Common myeloid progenitor, CD34-positive (primary cell): ENCODE data around the gene ITGB2.
A peak's percentile ranks its signal among the peaks of the same experiment; 100 is the strongest.

ENCODE experiments used
- CTCF ChIA-PET: fragments of 350-600 bp; sonication (Branson Sonifier 250); formaldehyde crosslinking; loops from one replicate; lab custom pipeline; 2021; ENCODE audit warnings: antibody characterized with exemption; lab: Charles Lee
- POLR2A ChIA-PET: fragments of 350-600 bp; sonication (Branson Sonifier 250); formaldehyde crosslinking; loops from one replicate; lab custom pipeline; 2021; ENCODE audit warnings: antibody characterized with exemption; lab: Charles Lee
- DNase-seq, 3 donors: peaks; one replicate each; pipeline versions ENCODE4 v3.0.0 to v3.0.0-alpha.2; 2013
- H3K27ac ChIP-seq, 2 experiments: 1 replicate in 1 of 2; 2 replicates in 1 of 2; pipeline ENCODE4 v1.7.0; 2013; ENCODE audit warnings: inconsistent platforms in 2 of 2, low read length in 2 of 2, mild to moderate bottlenecking in 2 of 2, low read depth in 1 of 2, moderate library complexity in 1 of 2; ENCODE audit not compliant: severe bottlenecking in 2 of 2, insufficient read depth in 1 of 2, poor library complexity in 1 of 2
- H3K27me3 ChIP-seq, 5 experiments: replicated peaks in 2 of 5; 1 replicate in 3 of 5; 2 replicates in 2 of 5; pipeline versions ENCODE4 v1.6.1 to v1.7.0; 2013; ENCODE audit warnings: low read length in 4 of 5, mild to moderate bottlenecking in 2 of 5, moderate library complexity in 2 of 5, inconsistent platforms in 1 of 5; ENCODE audit not compliant: insufficient read depth in 5 of 5, control insufficient read depth in 4 of 5
- H3K36me3 ChIP-seq, 4 experiments: 1 replicate in 2 of 4; 2 replicates in 2 of 4; pipeline versions ENCODE4 v1.6.1 to v1.7.0; 2013; ENCODE audit warnings: low read length in 3 of 4, control low read depth in 1 of 4, mild to moderate bottlenecking in 1 of 4; ENCODE audit not compliant: control insufficient read depth in 4 of 4, insufficient read depth in 4 of 4
- H3K4me1 ChIP-seq, 4 experiments: 1 replicate in 3 of 4; 2 replicates in 1 of 4; pipeline versions ENCODE4 v1.6.1 to v1.7.1; 2013; ENCODE audit warnings: low read length in 3 of 4, mild to moderate bottlenecking in 3 of 4, control low read depth in 1 of 4, inconsistent platforms in 1 of 4, moderate library complexity in 1 of 4; ENCODE audit not compliant: control insufficient read depth in 4 of 4, insufficient read depth in 4 of 4; ENCODE audit errors: control extremely low read depth in 1 of 4
- H3K4me3 ChIP-seq, 7 experiments: 1 replicate in 4 of 7; 2 replicates in 3 of 7; pipeline versions ENCODE4 v1.5.1 to v1.7.0; 2013; ENCODE audit warnings: mild to moderate bottlenecking in 7 of 7, low read length in 6 of 7, moderate library complexity in 6 of 7, inconsistent platforms in 2 of 7, low read depth in 2 of 7, control low read depth in 1 of 7; ENCODE audit not compliant: insufficient read depth in 4 of 7, control insufficient read depth in 1 of 7; ENCODE audit errors: extremely low read depth in 1 of 7
- H3K9me3 ChIP-seq, 5 experiments: 1 replicate in 4 of 5; 2 replicates in 1 of 5; pipeline versions ENCODE4 v1.6.1 to v1.7.1; 2013; ENCODE audit warnings: low read length in 4 of 5, mild to moderate bottlenecking in 2 of 5, inconsistent platforms in 1 of 5, low read depth in 1 of 5, moderate library complexity in 1 of 5; ENCODE audit not compliant: control insufficient read depth in 4 of 5, insufficient read depth in 2 of 5; ENCODE audit errors: control extremely low read depth in 1 of 5
- WGBS: methylation state at CpG from one replicate; pipeline ENCODE4 v1.1.5; 2013; ENCODE audit not compliant: insufficient coverage; 5-methylcytosine and 5-hydroxymethylcytosine counted together

ITGB2 gene

GRCh38 chr21:44939532-44940115, 18.9 kb upstream of the ITGB2 start, which contains the start of gene SLX9:
TSS of gene SLX9 (plus strand) at chr21:44940029. CDS start at chr21:44940058, 29 bp downstream.
- peak; percentile 50 to 67 (median 63) for DNase-seq
- H3K4me1 ChIP-seq = peaks cover 11 to 30% (median 23%) of the 10 kb centered on the region in 4 experiments
- H3K36me3 ChIP-seq = peaks cover 3 to 21% (median 14%) of the 10 kb centered on the region in 4 experiments
- H3K27ac ChIP-seq = peak within 1 kb of the TSS in 1 of 2 experiments; percentile 46
- ChIA-PET CTCF (interaction anchor here (1.2 to 1.3 kb wide), 3 partner anchors 10 to 199 kb away, joined by 3 to 4 read pairs (median 4); no protein-coding TSS in a partner anchor), POLR2A (no interaction called here)
- no peaks in the 10 kb centered on the region for H3K9me3 ChIP-seq
- H3K27me3 ChIP-seq = no peaks in the 10 kb centered on the region
- WGBS = 2% methylated on average over 46 of the region's 69 CpGs
- H3K4me3 ChIP-seq = peak within 1 kb of the TSS; percentile 73 to 95 (median 87)

- no peaks in the 10 kb centered on the region for H3K27me3 ChIP-seq
- no peak for DNase-seq
- H3K9me3 ChIP-seq = no peaks in the 10 kb centered on the region
- ChIA-PET CTCF (interaction anchor here (1.0 to 1.3 kb wide), 3 partner anchors 9 to 11 kb away, joined by 3 to 4 read pairs (median 3); no protein-coding TSS in a partner anchor), POLR2A (no interaction called here)
- H3K36me3 ChIP-seq = peaks cover 0 to 14% (median 8%) of the 10 kb centered on the region in 4 experiments
- 92% methylated on average over 17 of the region's 18 CpGs for WGBS
- peak overlapping the region; percentile 73 to 95 (median 87) for H3K4me3 ChIP-seq
- H3K27ac ChIP-seq = no peak overlapping the region
- peaks cover 11 to 30% (median 23%) of the 10 kb centered on the region in 4 experiments for H3K4me1 ChIP-seq
Observed at GRCh38 chr21:44938772-44939531, 18.3 kb upstream of the ITGB2 start.

- H3K36me3 ChIP-seq = no peaks in the 10 kb centered on the region
- POLR2A ChIA-PET = no interaction called here
- 96% methylated on average over 9 of the region's 10 CpGs for WGBS
Observed at GRCh38 chr21:44935533-44935927, 14.8 kb upstream of the ITGB2 start.

GRCh38 chr21:44934797-44935532, 14.3 kb upstream of the ITGB2 start:
- Histone ChIP-seq H3K27ac (no peak overlapping the region), H3K27me3 (peaks cover 0 to 2% (median 0%) of the 10 kb centered on the region in 5 experiments), H3K4me1 (peaks cover 0 to 43% (median 39%) of the 10 kb centered on the region in 4 experiments), H3K9me3 (no peaks in the 10 kb centered on the region), H3K36me3 (no peaks in the 10 kb centered on the region), H3K4me3 (no peak overlapping the region)
- POLR2A ChIA-PET = no interaction called here
- 96% methylated on average over 9 of the region's 9 CpGs for WGBS
- CTCF ChIA-PET = interaction anchor here (0.6 to 2.6 kb wide), 13 partner anchors 9 to 424 kb away, joined by 3 to 10 read pairs (median 3); partner anchors contain the start of gene UBE2G2
- DNase-seq = no peak

More at GRCh38 chr21:44935533-44935927, 14.8 kb upstream of the ITGB2 start:
- H3K4me1 ChIP-seq = peaks cover 2 to 37% (median 36%) of the 10 kb centered on the region in 4 experiments
- no peaks in the 10 kb centered on the region for H3K9me3 ChIP-seq
- no peak for DNase-seq
- H3K4me3 ChIP-seq = no peak overlapping the region
- H3K27ac ChIP-seq = no peak overlapping the region
- CTCF ChIA-PET = interaction anchor here (0.8 to 2.6 kb wide), 6 partner anchors 9 to 81 kb away, joined by 3 to 10 read pairs (median 4); no protein-coding TSS in a partner anchor
- H3K27me3 ChIP-seq = peaks cover 0 to 2% (median 0%) of the 10 kb centered on the region in 5 experiments

- Histone ChIP-seq H3K4me1 (peaks cover 0 to 43% (median 40%) of the 10 kb centered on the region in 4 experiments), H3K27ac (no peak overlapping the region), H3K9me3 (no peaks in the 10 kb centered on the region), H3K4me3 (no peak overlapping the region), H3K36me3 (no peaks in the 10 kb centered on the region), H3K27me3 (peaks cover 0 to 2% (median 0%) of the 10 kb centered on the region in 5 experiments)
- CTCF ChIA-PET = interaction anchor here (0.6 to 2.9 kb wide), 12 partner anchors 8 to 424 kb away, joined by 3 to 11 read pairs (median 4); partner anchors contain the start of gene UBE2G2
- POLR2A ChIA-PET = no interaction called here
- DNase-seq = no peak
- 100% methylated on average over 1 of the region's 6 CpGs for WGBS
Observed at GRCh38 chr21:44934276-44934675, 13.6 kb upstream of the ITGB2 start.

- 98% methylated on average over 5 of the region's 6 CpGs for WGBS
- Histone ChIP-seq H3K4me3 (no peak overlapping the region), H3K27ac (no peak overlapping the region), H3K9me3 (no peaks in the 10 kb centered on the region), H3K36me3 (no peaks in the 10 kb centered on the region), H3K27me3 (peaks cover 0 to 2% (median 0%) of the 10 kb centered on the region in 5 experiments), H3K4me1 (peaks cover 0 to 43% (median 38%) of the 10 kb centered on the region in 4 experiments)
- ChIA-PET POLR2A (no interaction called here), CTCF (interaction anchor here (0.9 to 3.7 kb wide), 14 partner anchors 8 to 204 kb away, joined by 3 to 42 read pairs (median 4); partner anchors contain the start of gene UBE2G2)
- DNase-seq = no peak
Observed at GRCh38 chr21:44933918-44934260, 13.2 kb upstream of the ITGB2 start.
